PC-9 (cell line): ENCODE data around the gene ASIC5. TPM values are rescaled to one million over a fixed set of nuclear protein-coding genes. Genes with fewer than 3 reads are reported as not detected.

Source experiments
- BruUV-seq: library from RNA; stranded (reverse); fragments of 400-500 nt; replicated peaks from 2 replicates; lab custom pipeline; 2021; lab: Mats Ljungman, UMichigan
- CTCF ChIA-PET: fragments of 300-600 bp; sonication (Branson Sonifier 250); formaldehyde crosslinking; loops from one replicate; lab custom pipeline; 2022; ENCODE audit warnings: antibody characterized with exemption; lab: Charles Lee
- POLR2A ChIA-PET: fragments of 300-600 bp; sonication (Branson Sonifier 250); formaldehyde crosslinking; loops from one replicate; lab custom pipeline; 2022; ENCODE audit warnings: antibody characterized with exemption; ENCODE audit not compliant: unreplicated experiment; lab: Charles Lee
- DNase-seq, 2 experiments: peaks; one replicate each; pipeline versions ENCODE4 v3.0.0 to v3.0.0-alpha.2; 2015 to 2022; ENCODE audit warnings: mixed read lengths in 1 of 2
- H2AFZ ChIP-seq: fragments of 200-600 bp; sonication (generic); 2 replicates; pipeline ENCODE4 v1.8.1; 2017; ENCODE audit warnings: antibody characterized with exemption
- H3F3A ChIP-seq: fragments of 200-600 bp; sonication (generic); 2 replicates; pipeline ENCODE4 v1.8.1; 2017; ENCODE audit warnings: antibody characterized with exemption, mild to moderate bottlenecking, low read depth; ENCODE audit not compliant: insufficient read depth
- H3K27ac ChIP-seq: fragments of 200-600 bp; sonication (generic); 2 replicates; pipeline ENCODE4 v1.6.1; 2016; ENCODE audit warnings: mixed run types
- H3K27me3 ChIP-seq: fragments of 200-600 bp; sonication (generic); 2 replicates; pipeline ENCODE4 v1.6.1; 2016; ENCODE audit warnings: low read depth, mixed run types; ENCODE audit not compliant: insufficient read depth
- H3K36me3 ChIP-seq: fragments of 200-600 bp; sonication (generic); 2 replicates; pipeline ENCODE4 v1.6.1; 2016; ENCODE audit warnings: low read depth, mixed run types
- H3K4me1 ChIP-seq: fragments of 200-600 bp; sonication (generic); replicated peaks from 2 replicates; pipeline ENCODE4 v1.6.1; 2016; ENCODE audit warnings: mixed run types; ENCODE audit not compliant: insufficient read depth
- H3K4me2 ChIP-seq: fragments of 200-600 bp; sonication (generic); 2 replicates; pipeline ENCODE4 v1.6.1; 2017; ENCODE audit warnings: mixed run types
- H3K4me3 ChIP-seq: fragments of 200-600 bp; sonication (generic); 2 replicates; pipeline ENCODE4 v1.6.1; 2016; ENCODE audit warnings: mixed run types
- H3K79me2 ChIP-seq: fragments of 200-600 bp; sonication (generic); 2 replicates; pipeline ENCODE4 v1.6.1; 2017; ENCODE audit warnings: low read depth, mixed run types
- H3K9me2 ChIP-seq: fragments of 200-600 bp; sonication (generic); 2 replicates; pipeline ENCODE4 v1.8.1; 2017; ENCODE audit warnings: mild to moderate bottlenecking; ENCODE audit not compliant: insufficient read depth
- H3K9me3 ChIP-seq: fragments of 200-600 bp; sonication (generic); 2 replicates; pipeline ENCODE4 v1.8.1; 2016; ENCODE audit warnings: low read depth; ENCODE audit not compliant: insufficient read depth
- H4K20me1 ChIP-seq: fragments of 200-600 bp; sonication (generic); 2 replicates; pipeline ENCODE4 v1.8.1; 2017; ENCODE audit not compliant: insufficient read depth
- EZH2 ChIP-seq: fragments of 200-600 bp; sonication (generic); IDR thresholded peaks from 2 replicates; pipeline ENCODE4 v1.8.0; 2017; ENCODE audit warnings: antibody characterized with exemption, low read depth
- intact Hi-C: fragments of 100-400 bp; cut with micrococcal nuclease; formaldehyde crosslinking; loops from one replicate; pipeline ENCODE4 v1.10.0; 2022; ENCODE audit not compliant: unreplicated experiment
- total RNA-seq: library from RNA; stranded (reverse); gene quantifications from 2 replicates; pipeline ENCODE4 v1.2.3, GENCODE V29; 2021
- TF ChIP-seq, protein P1 (sequence below): fragments of 200-600 bp; sonication (generic); conservative IDR thresholded peaks from 2 replicates; pipeline ENCODE4 v1.6.1; 2017; ENCODE audit warnings: mixed run types, antibody characterized with exemption, mild to moderate bottlenecking, moderate library complexity

The ASIC5 gene
- total RNA-seq, 1 experiment from 2014 or later = not detected

DNA sequence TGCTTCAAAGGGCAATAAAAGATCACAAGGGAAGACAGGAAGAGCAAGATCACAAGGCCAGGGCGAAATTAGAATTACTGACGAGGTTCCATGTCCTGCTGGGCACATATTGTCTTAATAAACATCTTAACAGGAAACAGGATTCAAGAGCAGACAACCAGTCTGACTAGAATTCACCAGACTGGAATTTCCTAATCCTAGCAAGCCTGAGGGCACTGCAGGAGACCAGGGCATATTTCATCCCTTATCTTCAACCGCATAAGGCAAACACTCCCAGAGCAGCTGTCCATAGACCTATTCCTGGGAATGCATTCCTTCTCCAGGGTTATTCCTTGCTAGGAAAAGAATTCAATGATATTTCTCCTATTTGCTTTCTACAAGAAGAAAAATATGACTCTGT lies 25.0 kb upstream of the ASIC5 start:
- DNase-seq = no peak
- H3F3A ChIP-seq = no peaks in the 10 kb centered on the region

GRCh38 chr4:155889946-155890345 lies 23.9 kb upstream of the ASIC5 start:
- Histone ChIP-seq H3K27me3 (no peaks in the 10 kb centered on the region), H3F3A (no peaks in the 10 kb centered on the region), H3K9me2 (no peaks in the 10 kb centered on the region), H3K27ac (no peak overlapping the region), H3K4me1 (no peaks in the 10 kb centered on the region), H3K4me2 (no peak overlapping the region), H3K79me2 (no peaks in the 10 kb centered on the region), H3K4me3 (no peak overlapping the region), H2AFZ (no peak overlapping the region), H3K36me3 (no peaks in the 10 kb centered on the region), H4K20me1 (no peaks in the 10 kb centered on the region), H3K9me3 (no peaks in the 10 kb centered on the region)
- intact Hi-C loops = no loop called here
- CTCF ChIA-PET = no interaction called here
- no peak for DNase-seq
- TF ChIP-seq, protein P1, sequence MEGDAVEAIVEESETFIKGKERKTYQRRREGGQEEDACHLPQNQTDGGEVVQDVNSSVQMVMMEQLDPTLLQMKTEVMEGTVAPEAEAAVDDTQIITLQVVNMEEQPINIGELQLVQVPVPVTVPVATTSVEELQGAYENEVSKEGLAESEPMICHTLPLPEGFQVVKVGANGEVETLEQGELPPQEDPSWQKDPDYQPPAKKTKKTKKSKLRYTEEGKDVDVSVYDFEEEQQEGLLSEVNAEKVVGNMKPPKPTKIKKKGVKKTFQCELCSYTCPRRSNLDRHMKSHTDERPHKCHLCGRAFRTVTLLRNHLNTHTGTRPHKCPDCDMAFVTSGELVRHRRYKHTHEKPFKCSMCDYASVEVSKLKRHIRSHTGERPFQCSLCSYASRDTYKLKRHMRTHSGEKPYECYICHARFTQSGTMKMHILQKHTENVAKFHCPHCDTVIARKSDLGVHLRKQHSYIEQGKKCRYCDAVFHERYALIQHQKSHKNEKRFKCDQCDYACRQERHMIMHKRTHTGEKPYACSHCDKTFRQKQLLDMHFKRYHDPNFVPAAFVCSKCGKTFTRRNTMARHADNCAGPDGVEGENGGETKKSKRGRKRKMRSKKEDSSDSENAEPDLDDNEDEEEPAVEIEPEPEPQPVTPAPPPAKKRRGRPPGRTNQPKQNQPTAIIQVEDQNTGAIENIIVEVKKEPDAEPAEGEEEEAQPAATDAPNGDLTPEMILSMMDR = no peak
- no peak for TF ChIP-seq EZH2
- POLR2A ChIA-PET = interaction anchor here (0.5 kb wide), 1 partner anchor 187 kb away, joined by 3 read pairs; no protein-coding TSS in a partner anchor
- BruUV-seq = no TSS peak

More for the DNA sequence above, 25.0 kb upstream of the ASIC5 start:
- no TSS peak for BruUV-seq
- no peaks in the 10 kb centered on the region for H3K79me2 ChIP-seq
- intact Hi-C loops = no loop called here
- H3K4me1 ChIP-seq = no peaks in the 10 kb centered on the region
- no peaks in the 10 kb centered on the region for H4K20me1 ChIP-seq
- no peak overlapping the region for H2AFZ ChIP-seq
- CTCF ChIA-PET = no interaction called here
- no peak overlapping the region for H3K4me2 ChIP-seq
- H3K36me3 ChIP-seq = no peaks in the 10 kb centered on the region
- POLR2A ChIA-PET = no interaction called here
- H3K27ac ChIP-seq = no peak overlapping the region
- no peak for TF ChIP-seq EZH2
- TF ChIP-seq, protein P1 = no peak
- no peak overlapping the region for H3K4me3 ChIP-seq
- no peaks in the 10 kb centered on the region for H3K27me3 ChIP-seq
- no peaks in the 10 kb centered on the region for H3K9me3 ChIP-seq
- no peaks in the 10 kb centered on the region for H3K9me2 ChIP-seq

- H3K27ac ChIP-seq = no peak overlapping the region
- H3F3A ChIP-seq = no peaks in the 10 kb centered on the region
- no peak for DNase-seq
- no peak for TF ChIP-seq EZH2
- TF ChIP-seq, protein P1 = no peak
- no peak overlapping the region for H3K4me3 ChIP-seq
- no peaks in the 10 kb centered on the region for H4K20me1 ChIP-seq
- intact Hi-C loops = no loop called here
- no peak overlapping the region for H2AFZ ChIP-seq
- POLR2A ChIA-PET = no interaction called here
- no peaks in the 10 kb centered on the region for H3K27me3 ChIP-seq
- no peaks in the 10 kb centered on the region for H3K4me1 ChIP-seq
- H3K9me2 ChIP-seq = no peaks in the 10 kb centered on the region
- BruUV-seq = no TSS peak
- no peaks in the 10 kb centered on the region for H3K79me2 ChIP-seq
- no peaks in the 10 kb centered on the region for H3K9me3 ChIP-seq
- no peak overlapping the region for H3K4me2 ChIP-seq
- CTCF ChIA-PET = no interaction called here
- H3K36me3 ChIP-seq = no peaks in the 10 kb centered on the region
Observed at GRCh38 chr4:155889031-155889793, 23.1 kb upstream of the ASIC5 start.
